Nephron progenitor cell (in vitro differentiated cells): ENCODE data around the gene TSKS.

Source experiments
- DNase-seq: peaks from one replicate; pipeline ENCODE4 v3.0.0; 2021
- H3K27ac Mint-ChIP-seq: 2 replicates; pipeline ENCODE4 v1.8.0; 2021; ENCODE audit warnings: mild to moderate bottlenecking, moderate library complexity, mixed read lengths
- H3K27me3 Mint-ChIP-seq: 2 replicates; pipeline ENCODE4 v1.8.0; 2021; ENCODE audit warnings: mild to moderate bottlenecking, low read depth, mixed read lengths; ENCODE audit not compliant: poor library complexity
- H3K36me3 Mint-ChIP-seq: 2 replicates; pipeline ENCODE4 v1.8.0; 2021; ENCODE audit warnings: low read depth, mixed read lengths
- H3K4me1 Mint-ChIP-seq: 2 replicates; pipeline ENCODE4 v1.8.0; 2021; ENCODE audit warnings: mixed read lengths
- H3K4me3 Mint-ChIP-seq: 2 replicates; pipeline ENCODE4 v1.8.0; 2021; ENCODE audit warnings: mild to moderate bottlenecking, moderate library complexity, mixed read lengths
- H3K9me3 Mint-ChIP-seq: 2 replicates; pipeline ENCODE4 v1.8.0; 2021; ENCODE audit warnings: mild to moderate bottlenecking, moderate library complexity, mixed read lengths
- CTCF ChIP-seq: fragments of 200-600 bp; sonication (generic); IDR thresholded peaks from 2 replicates; pipeline ENCODE4 v1.5.0; 2021; ENCODE audit warnings: antibody characterized with exemption

Gene TSKS

DNA sequence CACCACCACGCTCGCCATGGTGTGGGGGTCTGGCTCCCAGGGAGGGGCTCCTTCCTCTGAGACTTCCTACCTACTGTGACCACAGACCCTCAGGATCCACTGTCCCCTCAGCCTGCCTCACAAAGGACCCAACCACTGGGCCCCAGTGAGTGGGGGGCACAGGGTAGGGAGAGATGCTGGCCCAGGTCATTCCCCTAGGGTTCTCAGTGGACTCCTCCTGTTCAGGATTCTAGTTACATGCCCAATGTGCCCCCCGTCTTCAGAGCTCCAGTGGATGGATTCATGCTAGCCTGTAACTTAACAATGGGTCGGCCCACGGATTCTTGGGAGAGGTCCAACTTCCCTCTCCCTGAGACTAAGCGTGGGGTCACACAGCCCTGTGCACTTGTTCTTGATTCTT lies at the start of gene TSKS:
Gene TSKS (minus strand): TSS at position 77 of the 400 bp plus-strand sequence. CDS start 59 bp downstream, at position 18.
- peak within 1 kb of the TSS; percentile 67 for H3K27ac Mint-ChIP-seq
- DNase-seq = no peak
- H3K4me3 Mint-ChIP-seq = no peak within 1 kb of the TSS
- H3K4me1 Mint-ChIP-seq = peaks cover 56% of the 10 kb centered on the region
- H3K36me3 Mint-ChIP-seq = no peaks in the 10 kb centered on the region
- peaks cover under 1% of the 10 kb centered on the region for H3K9me3 Mint-ChIP-seq
- TF ChIP-seq CTCF = no peak
- peaks cover 10% of the 10 kb centered on the region for H3K27me3 Mint-ChIP-seq

- Mint-ChIP-seq H3K27me3 (peaks cover 7% of the 10 kb centered on the region), H3K27ac (peak overlapping the region; percentile 100), H3K4me3 (peak overlapping the region; percentile 95), H3K4me1 (peaks cover 57% of the 10 kb centered on the region), H3K9me3 (no peaks in the 10 kb centered on the region), H3K36me3 (no peaks in the 10 kb centered on the region)
- DNase-seq = no peak
- no peak for TF ChIP-seq CTCF
These were observed 49.4 kb upstream of the TSKS start for GRCh38 chr19:49812452-49812996.

- TF ChIP-seq CTCF = no peak
- DNase-seq = no peak
- H3K4me1 Mint-ChIP-seq = peaks cover 53% of the 10 kb centered on the region
- H3K9me3 Mint-ChIP-seq = no peaks in the 10 kb centered on the region
- H3K27me3 Mint-ChIP-seq = peaks cover 7% of the 10 kb centered on the region
- peak overlapping the region; percentile 95 for H3K4me3 Mint-ChIP-seq
- H3K36me3 Mint-ChIP-seq = peaks cover 3% of the 10 kb centered on the region
- H3K27ac Mint-ChIP-seq = no peak overlapping the region
These were observed 48.2 kb upstream of the TSKS start for GRCh38 chr19:49811328-49811727.

DNA sequence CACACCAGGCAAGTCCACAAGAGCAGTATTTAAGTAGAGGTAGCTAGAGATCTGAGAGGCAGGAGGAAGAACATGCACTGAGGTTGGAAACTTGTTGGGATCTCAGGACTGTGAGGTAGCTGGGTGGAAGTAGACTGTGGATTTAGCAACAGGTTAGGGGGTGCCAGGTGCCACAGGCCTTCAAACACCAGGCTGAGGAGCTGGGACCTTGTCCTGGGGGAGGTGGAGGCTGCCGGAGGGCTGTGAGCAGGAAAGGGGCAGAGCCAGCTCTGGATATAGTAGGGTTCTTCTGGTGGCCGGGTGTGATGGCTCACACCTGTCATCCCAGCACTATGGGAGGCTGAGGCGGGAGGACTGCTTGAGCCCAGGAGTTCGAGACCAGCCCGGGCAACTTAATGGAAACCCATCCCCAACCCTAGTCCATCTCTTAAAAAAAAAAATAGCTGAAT lies 46.9 kb upstream of the TSKS start:
- TF ChIP-seq CTCF = no peak
- Mint-ChIP-seq H3K4me3 (peak overlapping the region; percentile 85), H3K36me3 (peaks cover 8% of the 10 kb centered on the region), H3K4me1 (peaks cover 56% of the 10 kb centered on the region), H3K9me3 (no peaks in the 10 kb centered on the region), H3K27me3 (peaks cover 7% of the 10 kb centered on the region), H3K27ac (peak overlapping the region; percentile 76)
- no peak for DNase-seq

GRCh38 chr19:49809160-49809940 lies 46.2 kb upstream of the TSKS start:
- peak overlapping the region; percentile 76 for H3K27ac Mint-ChIP-seq
- H3K4me1 Mint-ChIP-seq = peaks cover 52% of the 10 kb centered on the region
- peak overlapping the region; percentile 85 for H3K4me3 Mint-ChIP-seq
- DNase-seq = peak; percentile 61
- H3K36me3 Mint-ChIP-seq = peaks cover 8% of the 10 kb centered on the region
- H3K27me3 Mint-ChIP-seq = peaks cover 7% of the 10 kb centered on the region
- TF ChIP-seq CTCF = no peak
- H3K9me3 Mint-ChIP-seq = no peaks in the 10 kb centered on the region
